ENCODE results near the gene BSG.
A peak's percentile ranks its signal among the peaks of the same experiment; 100 is the strongest.
"Not testable (repeated sequence)": the region's sequence is repeated elsewhere in the genome, so short reads cannot be mapped to it uniquely, and the experiment has no call there.

The BSG gene

DNA sequence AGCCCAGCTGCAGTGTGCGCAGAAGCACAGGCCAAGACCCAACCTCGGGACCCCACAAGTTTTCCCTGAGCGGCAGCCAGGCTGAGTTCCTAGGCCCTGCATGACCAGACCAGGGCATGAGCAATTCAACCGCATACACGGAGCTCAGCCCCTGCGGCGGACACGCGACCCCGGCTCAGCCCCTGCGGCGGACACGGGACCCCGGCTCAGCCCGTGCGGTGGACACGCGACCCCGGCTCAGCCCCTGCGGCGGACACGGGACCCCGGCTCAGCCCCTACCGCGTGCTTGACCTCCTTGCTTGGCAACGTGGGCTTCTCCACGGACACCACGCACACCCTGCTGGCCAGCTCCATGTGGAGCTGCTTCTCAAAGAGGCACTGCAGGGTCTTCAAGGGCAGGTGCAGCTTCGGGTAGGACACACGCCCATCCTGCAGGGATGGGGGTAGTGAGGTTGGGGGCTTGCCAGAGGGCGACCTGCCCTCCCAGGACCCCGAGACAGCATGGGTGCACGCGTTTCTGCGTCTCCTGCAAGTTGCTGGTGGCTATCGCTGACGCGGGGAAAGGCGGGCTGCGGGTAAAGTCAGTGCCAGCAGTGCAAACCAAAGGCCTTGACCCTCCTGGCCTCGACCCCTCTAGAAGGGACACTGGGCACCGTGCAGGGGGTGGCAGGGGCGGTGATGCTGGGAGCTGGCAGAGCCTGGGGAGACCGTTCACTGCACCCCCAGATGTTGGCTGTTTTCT is 51.0 kb downstream of the BSG start:
- TF ChIP-seq, protein P1, sequence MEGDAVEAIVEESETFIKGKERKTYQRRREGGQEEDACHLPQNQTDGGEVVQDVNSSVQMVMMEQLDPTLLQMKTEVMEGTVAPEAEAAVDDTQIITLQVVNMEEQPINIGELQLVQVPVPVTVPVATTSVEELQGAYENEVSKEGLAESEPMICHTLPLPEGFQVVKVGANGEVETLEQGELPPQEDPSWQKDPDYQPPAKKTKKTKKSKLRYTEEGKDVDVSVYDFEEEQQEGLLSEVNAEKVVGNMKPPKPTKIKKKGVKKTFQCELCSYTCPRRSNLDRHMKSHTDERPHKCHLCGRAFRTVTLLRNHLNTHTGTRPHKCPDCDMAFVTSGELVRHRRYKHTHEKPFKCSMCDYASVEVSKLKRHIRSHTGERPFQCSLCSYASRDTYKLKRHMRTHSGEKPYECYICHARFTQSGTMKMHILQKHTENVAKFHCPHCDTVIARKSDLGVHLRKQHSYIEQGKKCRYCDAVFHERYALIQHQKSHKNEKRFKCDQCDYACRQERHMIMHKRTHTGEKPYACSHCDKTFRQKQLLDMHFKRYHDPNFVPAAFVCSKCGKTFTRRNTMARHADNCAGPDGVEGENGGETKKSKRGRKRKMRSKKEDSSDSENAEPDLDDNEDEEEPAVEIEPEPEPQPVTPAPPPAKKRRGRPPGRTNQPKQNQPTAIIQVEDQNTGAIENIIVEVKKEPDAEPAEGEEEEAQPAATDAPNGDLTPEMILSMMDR (conservative IDR thresholded peaks at IDR 0.05; ENCODE audit: control insufficient read depth, insufficient read depth, low read depth, low read length) = no peak
- DNase-seq (ENCODE audit: low read depth) = no peak
- H3K4me3 ChIP-seq (ENCODE audit: control insufficient read depth, low read depth, low read length) = no peak overlapping the region

DNA sequence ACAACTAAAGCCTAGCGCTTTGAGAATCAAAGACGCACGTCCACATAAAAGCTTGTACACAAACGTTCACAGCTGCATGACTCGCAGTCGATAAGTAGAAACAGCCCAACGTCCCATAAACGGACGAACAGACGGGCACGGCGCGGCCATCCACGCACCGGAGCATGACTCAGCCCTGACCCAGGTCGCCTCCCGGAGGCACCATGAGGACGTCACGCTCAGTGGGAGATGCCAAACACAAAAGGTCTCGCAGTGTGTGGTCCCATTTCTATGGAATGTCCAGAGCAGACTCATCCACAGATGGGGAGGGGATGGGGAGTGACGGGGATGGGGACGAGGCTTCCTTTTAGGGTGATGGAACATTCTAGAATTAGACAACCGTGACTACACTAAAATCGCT is 51.6 kb downstream of the BSG start:
- peak; percentile 86 for DNase-seq (ENCODE audit: low read depth)
- H3K4me3 ChIP-seq (ENCODE audit: control insufficient read depth, low read depth, low read length) = no peak overlapping the region
- TF ChIP-seq, protein P1 (conservative IDR thresholded peaks at IDR 0.05; ENCODE audit: control insufficient read depth, insufficient read depth, low read depth, low read length) = no peak

DNA sequence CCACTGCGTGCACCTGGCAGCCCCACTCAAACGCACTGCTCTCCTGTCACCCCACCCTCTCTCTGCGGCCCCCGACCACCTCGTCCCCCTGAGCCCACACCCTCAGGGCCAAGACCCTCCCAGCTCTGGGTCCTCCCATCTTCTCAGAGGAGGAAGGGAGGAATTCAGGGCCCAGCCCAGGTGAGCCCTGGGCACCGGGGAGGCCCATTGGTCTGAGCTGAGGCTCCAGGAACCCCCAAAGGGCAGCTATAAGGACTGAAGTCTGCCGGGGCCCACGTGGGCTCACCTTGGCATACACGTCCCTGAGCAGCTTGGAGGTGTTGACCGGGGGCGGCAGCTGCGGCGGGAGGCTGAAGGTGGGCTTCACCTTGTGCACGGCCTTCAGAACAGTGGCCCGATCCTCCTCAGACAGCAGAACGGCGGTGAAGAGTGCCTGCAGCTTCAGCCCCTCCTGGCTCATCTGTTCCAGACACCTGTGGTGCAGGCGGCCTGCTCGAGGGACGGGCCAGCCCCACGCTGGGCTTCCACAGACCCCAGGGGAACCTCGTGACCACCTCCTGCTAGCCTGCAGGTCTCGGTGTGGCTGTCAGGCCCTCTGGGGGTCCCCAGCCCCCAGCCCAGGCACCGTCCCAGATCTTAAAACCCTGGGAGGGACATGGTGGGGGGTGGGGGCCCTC is 52.2 kb downstream of the BSG start:
- DNase-seq (ENCODE audit: low read depth) = no peak
- TF ChIP-seq, protein P1 (conservative IDR thresholded peaks at IDR 0.05; ENCODE audit: control insufficient read depth, insufficient read depth, low read depth, low read length) = no peak
- no peak overlapping the region for H3K4me3 ChIP-seq (ENCODE audit: control insufficient read depth, low read depth, low read length)

DNA sequence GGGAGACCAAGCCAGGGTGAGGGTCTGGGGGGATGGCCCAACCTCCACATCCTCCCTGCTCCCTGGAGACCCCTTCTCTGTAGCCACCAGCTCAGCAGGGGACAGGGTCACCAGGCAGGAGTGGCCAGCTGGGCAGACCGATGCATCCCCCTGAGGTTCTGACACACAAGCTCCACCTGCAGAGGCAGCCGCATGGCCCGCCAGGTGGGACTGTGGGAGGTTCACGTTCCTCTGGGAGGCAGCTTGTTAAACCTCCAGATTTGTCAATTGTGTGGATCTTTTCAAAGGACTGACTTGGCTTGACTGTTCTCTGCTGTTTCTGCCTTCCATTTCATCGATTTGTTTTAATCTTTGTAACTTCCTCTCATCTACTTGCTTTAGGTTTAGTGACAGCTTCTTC is 52.9 kb downstream of the BSG start:
- no peak overlapping the region for H3K4me3 ChIP-seq (ENCODE audit: control insufficient read depth, low read depth, low read length)
- no peak for DNase-seq (ENCODE audit: low read depth)
- TF ChIP-seq, protein P1 (conservative IDR thresholded peaks at IDR 0.05; ENCODE audit: control insufficient read depth, insufficient read depth, low read depth, low read length) = no peak

DNA sequence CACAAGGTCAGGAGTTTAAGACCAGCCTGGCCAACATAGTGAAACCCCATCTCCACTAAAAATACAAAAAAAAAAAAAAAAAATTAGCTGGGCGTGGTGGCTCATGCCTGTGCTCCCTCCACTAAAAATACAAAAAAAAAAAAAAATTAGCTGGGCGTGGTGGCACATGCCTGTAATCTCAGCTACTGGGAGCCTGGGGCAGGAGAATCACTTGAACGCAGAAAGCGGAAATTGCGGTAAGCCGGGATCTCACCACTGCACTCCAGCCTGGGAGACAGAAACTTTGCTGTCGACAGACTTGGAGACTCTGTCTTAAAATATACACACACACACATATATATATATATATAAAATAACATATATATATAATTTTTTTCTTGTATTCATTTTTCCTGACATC is 54.2 kb downstream of the BSG start:
- not testable (repeated sequence) for DNase-seq (ENCODE audit: low read depth); H3K4me3 ChIP-seq (ENCODE audit: control insufficient read depth, low read depth, low read length)

DNA sequence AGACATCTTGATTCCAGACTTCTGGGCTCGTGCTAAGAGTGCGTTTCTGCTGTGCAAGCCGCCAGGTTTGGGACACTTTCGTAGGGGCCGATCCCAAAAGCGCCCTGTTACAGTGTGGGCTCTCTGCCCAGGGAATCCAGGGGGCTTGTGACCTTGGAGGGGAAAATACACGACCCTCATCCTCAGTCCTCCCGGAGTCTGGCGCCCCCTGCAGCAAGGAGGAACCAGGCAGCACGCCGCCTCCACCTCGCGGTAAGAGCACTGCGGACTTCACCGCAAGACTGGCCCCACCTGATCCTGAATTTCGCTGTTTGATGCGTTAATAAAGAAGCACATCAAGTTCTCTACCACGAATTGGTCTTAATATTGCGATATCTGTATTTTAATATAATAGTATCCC is 55.8 kb downstream of the BSG start:
- no peak overlapping the region for H3K4me3 ChIP-seq (ENCODE audit: control insufficient read depth, low read depth, low read length)
- DNase-seq (ENCODE audit: low read depth) = no peak
- TF ChIP-seq, protein P1 (conservative IDR thresholded peaks at IDR 0.05; ENCODE audit: control insufficient read depth, insufficient read depth, low read depth, low read length) = peak; percentile 30

DNA sequence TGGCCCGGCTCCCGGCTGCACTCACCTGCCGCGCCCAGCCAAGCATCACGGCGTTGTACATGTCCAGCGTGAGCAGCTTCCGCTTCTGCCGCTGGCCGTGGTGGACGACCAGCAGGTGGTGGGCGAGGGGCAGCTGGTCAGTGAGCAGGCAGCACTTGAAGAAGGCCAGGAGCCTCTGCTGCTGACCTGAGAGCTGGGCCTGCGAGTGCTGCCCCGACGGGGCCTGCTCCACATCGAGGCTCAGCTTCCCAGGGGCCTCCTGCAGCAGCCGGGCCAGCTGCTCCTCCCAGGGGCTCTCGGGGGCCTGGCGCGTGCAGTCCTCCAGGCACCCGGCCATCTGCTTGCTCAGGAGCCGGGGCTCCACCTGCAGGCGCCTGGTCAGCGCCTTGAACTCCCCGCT is 57.1 kb downstream of the BSG start:
- not testable (repeated sequence) for DNase-seq (ENCODE audit: low read depth)

More for the DNA sequence above, 57.1 kb downstream of the BSG start:
- not testable (repeated sequence) for H3K4me3 ChIP-seq (ENCODE audit: control insufficient read depth, low read depth, low read length)
